Ascending aorta (tissue), 2 donors: ENCODE results near the gene MVP. TPM values are rescaled to one million over a fixed set of nuclear protein-coding genes. Genes with fewer than 3 reads are reported as not detected.
A peak's percentile ranks its signal among the peaks of the same experiment; 100 is the strongest.

ENCODE experiments used
- DNase-seq, 2 donors: peaks; one replicate each; pipeline ENCODE4 v3.0.0-alpha.2; 2019; ENCODE audit warnings: low spot score in 2 of 2
- H3K27ac ChIP-seq, 2 donors: fragments of 200-600 bp; sonication (generic); one replicate each; pipeline ENCODE4 v1.5.1; 2016 to 2017; ENCODE audit warnings: mild to moderate bottlenecking in 1 of 2
- H3K27me3 ChIP-seq: fragments of 200-600 bp; sonication (generic); one replicate; pipeline ENCODE4 v1.5.1; 2017
- H3K36me3 ChIP-seq, 2 donors: fragments of 200-600 bp; sonication (generic); one replicate each; pipeline ENCODE4 v1.5.1; 2016
- H3K4me1 ChIP-seq, 2 donors: fragments of 200-600 bp; sonication (generic); one replicate each; pipeline ENCODE4 v1.5.1; 2016 to 2017; ENCODE audit warnings: mild to moderate bottlenecking in 1 of 2
- H3K4me3 ChIP-seq, 2 donors: fragments of 200-600 bp; sonication (generic); one replicate each; pipeline ENCODE4 v1.5.1; 2016 to 2017; ENCODE audit warnings: mild to moderate bottlenecking in 1 of 2
- H3K9me3 ChIP-seq, 2 donors: fragments of 200-600 bp; sonication (generic); one replicate each; pipeline ENCODE4 v1.5.1; 2016
- intact Hi-C: fragments of 100-400 bp; cut with DNase I; formaldehyde crosslinking; loops from one replicate; pipeline ENCODE4 v1.15.1; 2023
- total RNA-seq: library from RNA; depleted of rRNA; stranded (reverse); fragments of >200 nt; gene quantifications from one replicate; pipeline ENCODE4 v1.1.0, GENCODE V29; 2016
- TF ChIP-seq, protein P1 (sequence below), 3 experiments: fragments of 200-600 bp in 2 of 3; fragments of 450-650 bp in 1 of 3; sonication (generic) in 2 of 3; IDR thresholded peaks; one replicate each; pipeline ENCODE4 v1.5.1; 2016 to 2019; ENCODE audit warnings: antibody characterized with exemption in 3 of 3, mild to moderate bottlenecking in 1 of 3, moderate library complexity in 1 of 3

Gene MVP
- total RNA-seq, 1 donor from 2014 or later, result 244 TPM

DNA sequence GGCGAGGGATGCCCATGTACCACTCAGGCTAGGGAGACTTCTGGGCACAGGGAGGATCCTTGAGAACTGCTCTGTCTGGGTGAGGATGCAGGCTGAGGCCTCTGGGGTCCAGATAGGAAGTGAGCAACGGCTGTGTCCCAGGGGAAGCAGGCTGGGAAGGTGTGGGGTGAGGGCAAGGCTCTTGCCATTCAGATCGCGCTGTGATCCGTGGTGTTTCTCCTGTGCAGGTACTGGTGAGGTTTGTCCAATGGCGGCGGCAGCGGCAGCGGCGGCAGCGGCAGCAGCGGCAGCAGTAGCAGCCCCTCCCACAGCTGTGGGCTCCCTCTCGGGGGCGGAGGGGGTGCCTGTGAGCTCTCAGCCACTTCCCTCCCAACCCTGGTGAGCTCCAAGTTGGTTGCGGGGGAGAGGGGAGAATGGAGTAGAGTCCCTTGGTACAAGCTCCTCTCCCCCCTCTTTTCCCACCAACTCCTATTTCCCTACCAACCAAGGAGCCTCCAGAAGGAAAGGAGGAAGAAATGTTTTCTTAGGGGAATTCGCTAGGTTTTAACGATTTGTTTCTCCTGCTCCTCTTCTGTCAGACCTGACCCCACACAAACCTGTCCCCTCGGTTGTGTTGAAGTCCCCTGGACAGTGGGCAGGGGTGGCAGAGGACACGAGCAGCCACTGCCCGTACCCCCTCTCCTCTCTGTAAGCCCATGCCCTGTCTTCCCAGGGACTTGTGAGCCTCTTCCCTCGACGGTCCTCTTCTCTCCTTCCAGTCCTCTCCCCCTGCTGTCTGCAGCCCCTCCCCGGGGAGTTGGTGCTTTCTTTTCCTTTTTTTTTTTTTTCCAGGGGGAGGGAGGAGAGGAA, 10.2 kb upstream of the MVP start:
- Histone ChIP-seq H3K9me3 (no peaks in the 10 kb centered on the region), H3K4me1 (peaks cover 18 to 51% of the 10 kb centered on the region in 2 donors), H3K27ac (peak overlapping the region; percentile 88 to 94), H3K36me3 (peaks cover 14 to 19% of the 10 kb centered on the region in 2 donors), H3K4me3 (peak overlapping the region in 1 of 2 donors; percentile 70), H3K27me3 (no peaks in the 10 kb centered on the region)
- no peak for DNase-seq
- intact Hi-C loops, result loop anchor here (5.0 to 10.0 kb wide), 6 partner anchors 117 to 1645 kb away; partner anchors contain the start of genes ALDOA, ARMC5, HIRIP3 and INO80E
- TF ChIP-seq, protein P1, sequence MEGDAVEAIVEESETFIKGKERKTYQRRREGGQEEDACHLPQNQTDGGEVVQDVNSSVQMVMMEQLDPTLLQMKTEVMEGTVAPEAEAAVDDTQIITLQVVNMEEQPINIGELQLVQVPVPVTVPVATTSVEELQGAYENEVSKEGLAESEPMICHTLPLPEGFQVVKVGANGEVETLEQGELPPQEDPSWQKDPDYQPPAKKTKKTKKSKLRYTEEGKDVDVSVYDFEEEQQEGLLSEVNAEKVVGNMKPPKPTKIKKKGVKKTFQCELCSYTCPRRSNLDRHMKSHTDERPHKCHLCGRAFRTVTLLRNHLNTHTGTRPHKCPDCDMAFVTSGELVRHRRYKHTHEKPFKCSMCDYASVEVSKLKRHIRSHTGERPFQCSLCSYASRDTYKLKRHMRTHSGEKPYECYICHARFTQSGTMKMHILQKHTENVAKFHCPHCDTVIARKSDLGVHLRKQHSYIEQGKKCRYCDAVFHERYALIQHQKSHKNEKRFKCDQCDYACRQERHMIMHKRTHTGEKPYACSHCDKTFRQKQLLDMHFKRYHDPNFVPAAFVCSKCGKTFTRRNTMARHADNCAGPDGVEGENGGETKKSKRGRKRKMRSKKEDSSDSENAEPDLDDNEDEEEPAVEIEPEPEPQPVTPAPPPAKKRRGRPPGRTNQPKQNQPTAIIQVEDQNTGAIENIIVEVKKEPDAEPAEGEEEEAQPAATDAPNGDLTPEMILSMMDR (IDR thresholded peaks at IDR 0.05), result no peak

DNA sequence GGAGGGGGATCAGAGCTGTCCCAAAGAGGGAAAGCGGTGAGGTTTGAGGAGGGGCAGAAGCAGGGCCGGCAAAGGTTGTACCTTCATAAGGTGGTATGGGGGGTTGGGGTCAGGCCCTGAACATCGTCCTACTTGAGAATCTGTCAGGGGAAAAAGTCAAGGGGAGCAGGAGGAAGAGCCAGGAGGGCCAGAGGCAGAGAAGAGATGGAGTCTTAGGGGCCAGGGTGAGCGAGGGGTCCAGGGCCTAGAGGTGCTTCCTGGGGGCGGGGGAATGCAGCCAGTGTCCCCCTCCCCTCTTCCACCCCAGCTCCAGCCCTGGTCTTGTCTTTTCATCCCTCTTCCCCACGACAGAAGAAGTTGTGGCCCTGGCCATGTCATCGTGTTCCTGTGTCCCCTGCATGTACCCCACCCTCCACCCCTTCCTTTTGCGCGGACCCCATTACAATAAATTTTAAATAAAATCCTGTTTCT, 9.5 kb upstream of the MVP start:
- Histone ChIP-seq H3K9me3 (no peaks in the 10 kb centered on the region), H3K4me3 (peak overlapping the region in 1 of 2 donors; percentile 70), H3K4me1 (peaks cover 18 to 54% of the 10 kb centered on the region in 2 donors), H3K36me3 (peaks cover 14 to 19% of the 10 kb centered on the region in 2 donors), H3K27me3 (no peaks in the 10 kb centered on the region), H3K27ac (peak overlapping the region; percentile 88 to 94)
- TF ChIP-seq, protein P1 (IDR thresholded peaks at IDR 0.05), result no peak
- intact Hi-C loops, result loop anchor here (10.0 kb wide), 1 partner anchor 564 kb away; the partner anchor contains the start of genes MYL11 and TBC1D10B
- no peak for DNase-seq

DNA sequence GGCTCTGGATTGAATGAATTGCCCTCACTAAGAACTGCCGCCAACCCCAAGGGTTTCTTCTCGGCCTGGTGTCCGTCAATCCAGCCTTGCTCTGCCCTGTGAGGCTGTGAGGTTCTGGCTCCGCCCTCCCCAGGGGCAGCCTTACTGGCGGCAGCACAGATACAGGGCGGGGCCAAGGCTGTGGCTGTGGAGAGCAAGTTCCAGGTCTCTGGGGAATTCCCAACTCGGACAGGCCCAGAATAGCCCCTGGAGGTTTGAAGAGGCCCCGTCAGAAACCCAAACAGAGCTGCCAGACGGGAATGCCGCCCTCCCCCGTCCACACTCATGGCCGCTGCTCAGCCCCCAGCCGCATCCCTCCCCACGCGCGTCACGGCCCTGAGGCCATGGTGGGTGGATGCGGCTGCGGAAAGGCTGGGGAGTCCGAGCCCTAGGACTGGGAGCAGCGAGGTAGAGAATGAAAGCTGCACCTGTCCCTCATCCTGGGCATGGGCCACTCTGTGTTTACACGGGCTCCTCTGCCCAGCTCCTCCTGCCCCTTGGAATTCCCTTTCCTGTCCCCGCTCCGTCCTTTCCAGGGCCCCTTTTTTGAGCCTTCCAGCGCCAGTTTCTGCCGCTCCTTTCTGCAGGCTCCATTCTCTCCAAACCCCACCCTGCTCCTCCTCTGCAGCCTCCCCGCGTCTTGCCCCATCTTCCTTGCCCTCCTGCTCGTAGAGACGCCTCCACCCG, 8.9 kb upstream of the MVP start:
- no peaks in the 10 kb centered on the region for H3K9me3 ChIP-seq
- peak overlapping the region; percentile 88 to 94 for H3K27ac ChIP-seq
- peaks cover 14 to 19% of the 10 kb centered on the region in 2 donors for H3K36me3 ChIP-seq
- TF ChIP-seq, protein P1 (IDR thresholded peaks at IDR 0.05), result no peak
- no peaks in the 10 kb centered on the region for H3K27me3 ChIP-seq
- intact Hi-C loops, result loop anchor here (10.0 kb wide), 1 partner anchor 563 kb away; the partner anchor contains the start of genes MYL11 and TBC1D10B
- H3K4me1 ChIP-seq, result peaks cover 18 to 54% of the 10 kb centered on the region in 2 donors
- DNase-seq, result peak; percentile 97 to 99
- peak overlapping the region; percentile 66 to 70 for H3K4me3 ChIP-seq

DNA sequence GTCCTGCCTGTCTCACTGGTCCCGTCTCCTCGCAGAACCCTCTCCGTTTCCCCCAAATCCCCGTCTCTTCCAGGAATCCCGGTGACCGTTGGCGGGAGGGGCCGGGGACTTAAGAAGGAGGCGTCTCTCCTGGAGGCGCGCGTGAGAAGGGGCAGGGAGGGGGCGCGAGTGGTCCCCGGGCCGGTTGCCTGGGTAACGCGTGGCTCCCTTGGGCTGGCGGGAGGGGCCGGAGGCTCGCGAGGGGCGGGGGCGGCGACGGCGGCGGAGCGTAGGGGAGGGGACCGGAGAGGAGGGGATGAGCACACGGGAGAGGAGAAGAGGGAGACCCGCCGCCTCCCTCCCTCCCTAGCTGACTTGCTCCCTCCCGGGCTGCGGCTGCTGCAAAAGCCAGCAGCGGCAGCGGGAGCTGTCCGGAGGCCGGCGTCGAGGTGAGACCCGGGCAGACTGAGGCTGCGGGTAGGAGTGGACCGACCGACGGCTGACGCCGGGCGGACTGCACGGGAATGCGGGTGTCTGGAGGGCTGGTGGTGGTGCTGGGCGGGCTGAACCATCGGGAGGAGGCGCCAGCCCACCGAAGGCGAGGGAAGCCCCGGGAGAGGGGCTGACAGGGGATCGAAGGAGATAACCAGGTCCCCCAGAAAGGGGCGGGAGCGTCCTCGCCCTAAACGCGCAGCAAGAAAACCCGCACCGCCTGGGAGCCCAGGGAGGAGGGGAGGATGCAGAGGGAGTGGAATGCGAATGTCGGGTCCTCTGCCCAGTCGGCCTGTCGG, 8.2 kb upstream of the MVP start, which contains the start of gene PRRT2:
Gene PRRT2, plus strand, starts transcription at position 298 of the 770 bp plus-strand sequence. CDS start 862 bp downstream, outside the sequence.
- intact Hi-C loops, result loop anchor here (10.0 kb wide), 1 partner anchor 563 kb away; the partner anchor contains the start of genes MYL11 and TBC1D10B
- TF ChIP-seq, protein P1 (IDR thresholded peaks at IDR 0.05), result no peak
- Histone ChIP-seq H3K36me3 (peaks cover 14 to 19% of the 10 kb centered on the region in 2 donors), H3K27me3 (no peaks in the 10 kb centered on the region), H3K9me3 (no peaks in the 10 kb centered on the region), H3K4me1 (peaks cover 18 to 57% of the 10 kb centered on the region in 2 donors), H3K27ac (peak within 1 kb of the TSS; percentile 88 to 94), H3K4me3 (peak within 1 kb of the TSS; percentile 66 to 70)
- DNase-seq, result peak in 1 of 2 donors; percentile 89
